ENCODE results near the gene PPARA. TPM values are rescaled to one million over a fixed set of nuclear protein-coding genes. Genes with fewer than 3 reads are reported as not detected.

Gene PPARA
- total RNA-seq, 2 experiments from 2014 or later = 3.3 to 10.5 TPM

DNA sequence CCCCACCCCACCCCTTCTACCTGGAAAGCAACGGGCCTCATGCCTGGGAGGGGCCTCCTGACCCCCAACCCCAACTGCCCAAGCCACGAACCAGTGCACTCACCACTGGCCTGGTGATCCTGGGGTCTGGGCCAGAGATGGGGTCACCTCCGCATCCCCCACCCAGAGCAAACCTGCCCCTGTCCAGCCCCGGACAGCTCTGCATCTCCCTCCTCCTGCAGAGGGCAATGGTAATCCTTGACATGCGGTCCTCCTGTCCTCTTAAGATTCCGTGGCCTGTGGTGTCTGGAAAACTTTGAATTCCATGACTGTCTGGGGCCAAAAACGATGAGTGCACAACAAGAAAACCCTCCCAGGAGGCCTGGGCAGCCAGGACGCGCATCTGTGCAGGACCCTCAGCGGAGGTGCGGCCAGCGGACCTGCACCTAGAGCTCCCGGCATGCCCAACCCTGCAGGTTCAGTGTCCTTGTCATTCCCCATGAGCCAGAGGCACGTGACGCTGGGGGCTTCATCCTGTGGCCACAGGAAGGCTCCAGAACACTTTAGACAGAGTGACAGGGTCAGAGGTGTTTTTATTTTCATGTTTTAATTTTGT, 16.1 kb upstream of the PPARA start:
- H3K9me2 ChIP-seq (ENCODE audit: insufficient read depth, low read length) = no peaks in the 10 kb centered on the region
- no peak for TF ChIP-seq EZH2phosphoT487 (IDR thresholded peaks at IDR 0.05; ENCODE audit: borderline replicate concordance, low read depth, low read length)
- TF ChIP-seq, protein P1, sequence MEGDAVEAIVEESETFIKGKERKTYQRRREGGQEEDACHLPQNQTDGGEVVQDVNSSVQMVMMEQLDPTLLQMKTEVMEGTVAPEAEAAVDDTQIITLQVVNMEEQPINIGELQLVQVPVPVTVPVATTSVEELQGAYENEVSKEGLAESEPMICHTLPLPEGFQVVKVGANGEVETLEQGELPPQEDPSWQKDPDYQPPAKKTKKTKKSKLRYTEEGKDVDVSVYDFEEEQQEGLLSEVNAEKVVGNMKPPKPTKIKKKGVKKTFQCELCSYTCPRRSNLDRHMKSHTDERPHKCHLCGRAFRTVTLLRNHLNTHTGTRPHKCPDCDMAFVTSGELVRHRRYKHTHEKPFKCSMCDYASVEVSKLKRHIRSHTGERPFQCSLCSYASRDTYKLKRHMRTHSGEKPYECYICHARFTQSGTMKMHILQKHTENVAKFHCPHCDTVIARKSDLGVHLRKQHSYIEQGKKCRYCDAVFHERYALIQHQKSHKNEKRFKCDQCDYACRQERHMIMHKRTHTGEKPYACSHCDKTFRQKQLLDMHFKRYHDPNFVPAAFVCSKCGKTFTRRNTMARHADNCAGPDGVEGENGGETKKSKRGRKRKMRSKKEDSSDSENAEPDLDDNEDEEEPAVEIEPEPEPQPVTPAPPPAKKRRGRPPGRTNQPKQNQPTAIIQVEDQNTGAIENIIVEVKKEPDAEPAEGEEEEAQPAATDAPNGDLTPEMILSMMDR (conservative IDR thresholded peaks at IDR 0.05; ENCODE audit: low read length) = no peak
- no peak overlapping the region for H2AFZ ChIP-seq (ENCODE audit: low read length)
- no peaks in the 10 kb centered on the region for H3K9me3 ChIP-seq (ENCODE audit: low read length)
- H4K20me1 ChIP-seq (ENCODE audit: insufficient read depth, low read length) = no peaks in the 10 kb centered on the region
- BruUV-seq (replicated peaks) = no TSS peak
- no peaks in the 10 kb centered on the region for H3K36me3 ChIP-seq (ENCODE audit: insufficient read depth, low read length)
- peaks cover 12% of the 10 kb centered on the region for H3K4me1 ChIP-seq (ENCODE audit: insufficient read depth, low read length, poor library complexity, severe bottlenecking)
- ChIA-PET CTCF (ENCODE audit: unreplicated experiment) (no interaction called here), POLR2A (no interaction called here)
- H3K27ac ChIP-seq (ENCODE audit: low read depth, low read length, poor library complexity, severe bottlenecking) = no peak overlapping the region
- H3K79me2 ChIP-seq (ENCODE audit: insufficient read depth, low read depth, low read length) = no peaks in the 10 kb centered on the region
- no peak overlapping the region for H3K4me3 ChIP-seq (ENCODE audit: low read depth, low read length, poor library complexity, severe bottlenecking)
- no peak overlapping the region for H3K4me2 ChIP-seq (ENCODE audit: low read length)
- intact Hi-C loops (cut with micrococcal nuclease; ENCODE audit: unreplicated experiment) = no loop called here
- DNase-seq (ENCODE audit: low spot score) = no peak

DNA sequence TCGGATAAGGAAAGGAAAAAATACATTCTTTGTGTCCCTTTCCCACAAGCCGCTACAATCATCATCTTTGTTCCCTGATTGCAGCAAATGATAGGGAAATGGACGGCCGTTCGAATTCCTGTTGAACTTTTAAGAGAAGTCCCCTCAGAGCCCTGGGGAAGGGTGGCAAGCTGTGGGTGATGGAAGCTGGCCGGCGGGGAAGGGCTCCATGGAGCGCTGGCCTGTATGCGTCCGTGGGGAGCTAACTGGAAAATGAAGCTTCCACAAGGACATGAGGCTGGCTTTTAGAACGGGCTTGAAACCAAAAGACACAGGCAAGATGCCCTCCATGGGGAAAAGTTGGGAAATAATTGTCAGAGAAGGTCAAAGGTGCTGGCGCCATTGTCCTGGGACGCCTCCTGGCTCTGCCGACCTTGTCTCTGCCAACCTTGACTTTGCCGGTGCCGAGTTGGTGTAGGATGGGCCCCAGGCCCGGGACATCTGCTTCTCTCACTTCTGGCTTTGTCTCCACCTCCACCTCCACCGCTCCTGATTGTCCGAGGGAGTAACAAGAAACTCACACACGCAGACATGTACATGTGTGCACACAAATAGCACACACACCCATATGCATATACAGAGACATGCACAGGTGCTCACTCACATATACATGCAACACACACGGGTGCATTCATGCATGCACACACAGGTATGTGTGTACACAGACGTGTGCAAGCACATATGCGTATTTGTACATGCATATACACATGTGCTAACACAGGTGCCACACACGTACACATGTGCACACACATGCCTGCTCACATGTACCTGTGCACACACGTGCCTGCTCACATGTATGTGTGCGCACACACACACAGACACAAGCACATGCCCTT, 14.5 kb upstream of the PPARA start:
- no peak overlapping the region for H3K27ac ChIP-seq (ENCODE audit: low read depth, low read length, poor library complexity, severe bottlenecking)
- no peaks in the 10 kb centered on the region for H3K4me1 ChIP-seq (ENCODE audit: insufficient read depth, low read length, poor library complexity, severe bottlenecking)
- CTCF ChIA-PET (ENCODE audit: unreplicated experiment) = no interaction called here
- no peaks in the 10 kb centered on the region for H3K36me3 ChIP-seq (ENCODE audit: insufficient read depth, low read length)
- no peaks in the 10 kb centered on the region for H3K9me2 ChIP-seq (ENCODE audit: insufficient read depth, low read length)
- no peaks in the 10 kb centered on the region for H3K79me2 ChIP-seq (ENCODE audit: insufficient read depth, low read depth, low read length)
- TF ChIP-seq EZH2phosphoT487 (IDR thresholded peaks at IDR 0.05; ENCODE audit: borderline replicate concordance, low read depth, low read length) = no peak
- TF ChIP-seq, protein P1 (conservative IDR thresholded peaks at IDR 0.05; ENCODE audit: low read length) = no peak
- no peaks in the 10 kb centered on the region for H4K20me1 ChIP-seq (ENCODE audit: insufficient read depth, low read length)
- H3K9me3 ChIP-seq (ENCODE audit: low read length) = no peaks in the 10 kb centered on the region
- intact Hi-C loops (cut with micrococcal nuclease; ENCODE audit: unreplicated experiment) = no loop called here
- H2AFZ ChIP-seq (ENCODE audit: low read length) = no peak overlapping the region
- no TSS peak for BruUV-seq (replicated peaks)
- no peak for DNase-seq (ENCODE audit: low spot score)
- POLR2A ChIA-PET = no interaction called here
- H3K4me3 ChIP-seq (ENCODE audit: low read depth, low read length, poor library complexity, severe bottlenecking) = no peak overlapping the region
- no peak overlapping the region for H3K4me2 ChIP-seq (ENCODE audit: low read length)
